Astrocyte of the spinal cord (primary cell): Measurements from ENCODE around the gene FAM107A.

ENCODE experiments used
- DNase-seq: peaks from one replicate; pipeline ENCODE4 v3.0.0; 2011; ENCODE audit warnings: low read depth, low spot score
- H3K4me3 ChIP-seq: 2 replicates; pipeline ENCODE4 v1.5.1; 2011; ENCODE audit warnings: low read depth, mild to moderate bottlenecking, low read length, moderate library complexity
- in situ Hi-C: cut with HindIII; loops from 2 replicates; pipeline ENCODE4 v1.10.0; 2017; ENCODE audit warnings: low sequenced_read_pairs
- TF ChIP-seq, protein P1 (sequence below): IDR thresholded peaks from 2 replicates; pipeline ENCODE4 v1.5.1; 2012; ENCODE audit warnings: low read depth, mild to moderate bottlenecking, low read length, inconsistent platforms

The FAM107A gene, protein sequence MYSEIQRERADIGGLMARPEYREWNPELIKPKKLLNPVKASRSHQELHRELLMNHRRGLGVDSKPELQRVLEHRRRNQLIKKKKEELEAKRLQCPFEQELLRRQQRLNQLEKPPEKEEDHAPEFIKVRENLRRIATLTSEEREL

DNA sequence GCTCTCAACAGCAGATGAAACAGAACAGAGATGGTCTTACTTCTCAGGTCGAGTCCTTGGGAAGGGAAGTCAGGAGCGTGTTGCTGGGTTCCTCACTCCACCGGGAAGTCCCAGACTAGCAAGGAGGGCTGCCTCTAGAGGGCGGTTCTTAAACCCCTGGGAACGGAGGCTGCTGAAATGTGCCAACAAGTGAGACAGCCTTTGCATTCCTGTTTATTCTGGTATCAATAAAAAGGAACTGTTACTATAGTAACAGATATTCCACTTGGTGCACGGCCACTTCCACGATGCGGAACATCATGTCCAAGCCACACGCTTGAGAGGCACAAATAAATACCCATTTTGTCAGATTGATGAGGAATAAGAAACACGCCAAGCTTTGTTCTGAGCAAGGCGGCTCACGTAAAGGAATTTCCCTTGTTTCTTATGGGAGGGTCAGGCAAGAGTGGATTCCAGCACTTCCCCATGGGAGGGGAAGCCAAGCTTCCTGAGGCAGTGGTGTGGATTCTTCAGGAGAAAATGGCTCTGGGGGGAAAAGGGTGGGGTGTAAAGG is at the start of gene FAM107A:
Gene FAM107A, minus strand, starts transcription at position 123 of the 553 bp plus-strand sequence. CDS start 7,531 bp downstream, outside the sequence.
- in situ Hi-C loops = no loop called here
- H3K4me3 ChIP-seq = no peak within 1 kb of the TSS
- DNase-seq = peak; percentile 67
- TF ChIP-seq, protein P1, sequence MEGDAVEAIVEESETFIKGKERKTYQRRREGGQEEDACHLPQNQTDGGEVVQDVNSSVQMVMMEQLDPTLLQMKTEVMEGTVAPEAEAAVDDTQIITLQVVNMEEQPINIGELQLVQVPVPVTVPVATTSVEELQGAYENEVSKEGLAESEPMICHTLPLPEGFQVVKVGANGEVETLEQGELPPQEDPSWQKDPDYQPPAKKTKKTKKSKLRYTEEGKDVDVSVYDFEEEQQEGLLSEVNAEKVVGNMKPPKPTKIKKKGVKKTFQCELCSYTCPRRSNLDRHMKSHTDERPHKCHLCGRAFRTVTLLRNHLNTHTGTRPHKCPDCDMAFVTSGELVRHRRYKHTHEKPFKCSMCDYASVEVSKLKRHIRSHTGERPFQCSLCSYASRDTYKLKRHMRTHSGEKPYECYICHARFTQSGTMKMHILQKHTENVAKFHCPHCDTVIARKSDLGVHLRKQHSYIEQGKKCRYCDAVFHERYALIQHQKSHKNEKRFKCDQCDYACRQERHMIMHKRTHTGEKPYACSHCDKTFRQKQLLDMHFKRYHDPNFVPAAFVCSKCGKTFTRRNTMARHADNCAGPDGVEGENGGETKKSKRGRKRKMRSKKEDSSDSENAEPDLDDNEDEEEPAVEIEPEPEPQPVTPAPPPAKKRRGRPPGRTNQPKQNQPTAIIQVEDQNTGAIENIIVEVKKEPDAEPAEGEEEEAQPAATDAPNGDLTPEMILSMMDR = peak; percentile 46

DNA sequence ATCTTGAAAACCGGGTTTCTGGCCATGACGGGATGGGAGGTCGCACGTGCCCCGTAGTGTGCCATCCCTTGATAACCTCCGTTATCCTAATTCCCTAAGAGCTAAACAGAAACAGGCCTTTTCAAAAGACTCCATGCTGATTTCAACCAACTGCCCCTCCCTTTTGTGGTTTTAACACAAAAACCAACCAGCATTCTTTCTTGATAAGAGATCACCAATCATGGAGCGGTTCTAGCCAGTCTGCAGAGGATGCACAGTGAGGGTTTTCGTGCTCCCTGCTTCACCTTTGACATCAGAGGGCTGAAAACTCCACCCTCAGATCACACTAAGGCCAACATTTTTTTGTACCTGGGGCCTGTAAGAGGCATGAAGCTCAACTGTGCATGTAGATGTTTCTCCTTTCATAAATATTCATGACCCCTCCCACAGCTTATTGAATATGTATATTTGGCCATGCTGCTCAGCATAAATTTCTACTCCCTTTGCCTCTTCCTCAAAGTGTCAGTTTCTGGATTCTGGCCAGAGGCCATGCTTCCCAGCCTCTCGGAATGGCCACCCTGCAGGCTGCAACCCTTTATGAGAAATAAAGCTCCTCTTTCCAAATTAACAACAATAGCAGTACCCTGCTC is 48.1 kb upstream of the FAM107A start:
- in situ Hi-C loops = no loop called here
- no peak overlapping the region for H3K4me3 ChIP-seq
- no peak for DNase-seq
- TF ChIP-seq, protein P1 = no peak

DNA sequence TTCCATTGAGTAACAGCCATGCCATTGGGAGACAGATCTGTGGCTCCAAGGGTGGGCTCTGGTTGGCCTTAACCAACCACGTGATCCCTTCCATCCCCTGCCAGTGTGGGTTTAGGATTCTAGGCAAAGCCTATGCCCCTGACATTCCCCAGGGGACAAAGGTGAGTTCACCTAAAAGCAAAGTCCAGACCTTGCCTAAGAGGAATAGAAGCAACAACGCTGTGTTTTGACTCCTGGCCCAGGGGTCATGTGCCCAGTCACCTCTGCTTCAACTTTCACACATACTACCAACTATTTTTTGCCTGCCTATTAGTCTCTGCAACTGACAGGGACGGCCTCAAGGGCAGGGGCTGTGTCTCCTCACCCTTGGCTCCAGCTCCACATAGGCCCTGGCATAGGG is 47.4 kb upstream of the FAM107A start:
- H3K4me3 ChIP-seq = no peak overlapping the region
- no peak for DNase-seq
- TF ChIP-seq, protein P1 = no peak
- in situ Hi-C loops = no loop called here

DNA sequence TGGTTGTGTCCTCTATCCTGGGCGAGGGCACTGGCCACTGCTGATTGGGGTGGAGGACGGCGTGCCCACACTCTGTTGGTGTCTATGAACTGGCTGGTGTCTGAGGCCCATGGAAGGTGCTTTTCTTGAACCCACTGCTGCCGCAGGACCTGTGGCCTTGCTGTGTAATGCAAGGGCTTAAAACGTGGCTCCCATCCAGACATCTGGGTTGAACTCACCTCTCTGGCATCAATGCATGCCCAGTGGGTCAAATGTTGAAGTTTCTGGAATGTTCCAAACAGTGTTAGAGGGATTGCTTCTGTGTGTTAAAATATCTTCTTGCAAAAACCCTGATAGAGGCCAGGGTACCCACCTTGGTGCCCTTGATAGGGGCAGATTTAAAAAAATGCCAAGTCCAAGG is 46.8 kb upstream of the FAM107A start:
- DNase-seq = no peak
- TF ChIP-seq, protein P1 = no peak
- in situ Hi-C loops = no loop called here
- H3K4me3 ChIP-seq = no peak overlapping the region

DNA sequence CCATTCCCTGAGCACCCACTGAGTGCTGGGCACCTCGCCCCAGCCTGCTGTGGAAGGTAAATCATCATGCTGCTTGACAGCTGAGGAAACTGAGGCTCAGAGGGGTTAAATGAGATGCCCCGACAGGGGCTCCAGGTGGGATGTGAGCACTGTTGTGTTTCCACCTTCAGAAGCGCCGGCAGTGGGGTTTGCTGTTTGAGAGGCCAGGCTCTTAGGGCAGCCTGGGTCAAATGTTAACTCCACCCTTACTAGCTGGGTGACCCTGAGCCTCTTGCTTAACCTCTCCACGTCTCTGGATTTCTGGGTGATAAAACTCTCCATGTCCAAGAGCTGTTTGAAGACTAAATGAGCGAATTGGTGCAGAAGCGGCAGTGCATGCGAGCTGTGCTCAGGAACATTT is 46.3 kb upstream of the FAM107A start:
- no peak for DNase-seq
- no peak overlapping the region for H3K4me3 ChIP-seq
- TF ChIP-seq, protein P1 = no peak
- in situ Hi-C loops = no loop called here

DNA sequence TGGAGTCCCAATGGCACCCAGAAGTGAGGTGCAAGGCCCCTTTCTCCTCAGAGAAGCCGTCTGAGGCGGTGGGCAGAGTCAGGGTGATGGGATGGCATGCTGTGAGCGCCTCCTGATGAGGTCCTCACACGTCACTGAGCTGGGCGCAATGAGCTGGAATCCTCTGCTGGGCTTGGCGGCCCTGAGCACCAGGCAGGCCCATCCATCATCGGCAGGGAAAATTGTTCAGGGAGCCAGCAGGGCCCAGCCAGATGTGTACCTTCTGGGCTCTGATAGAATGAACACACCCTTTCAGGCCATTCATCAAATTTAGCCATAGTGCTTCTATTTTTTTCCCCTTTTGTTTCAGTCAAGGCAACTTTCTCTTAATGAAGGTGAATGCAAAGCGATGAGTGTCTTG is 45.7 kb upstream of the FAM107A start:
- in situ Hi-C loops = no loop called here
- TF ChIP-seq, protein P1 = no peak
- no peak overlapping the region for H3K4me3 ChIP-seq
- no peak for DNase-seq
